ENCODE results near the gene FAM98B. TPM values are rescaled to one million over a fixed set of nuclear protein-coding genes. Genes with fewer than 3 reads are reported as not detected.

Gene FAM98B
- total RNA-seq, 2 donors from 2014 or later, result 16.1 to 25.0 TPM

- DNase-seq (no peak), ATAC-seq (no peak)
- intact Hi-C loops (cut with DNase I), result no loop called here
Measured at GRCh38 chr15:38496151-38496550, 42.2 kb downstream of the FAM98B start.

- DNase-seq (no peak), ATAC-seq (no peak)
- intact Hi-C loops (cut with DNase I), result no loop called here
Measured at GRCh38 chr15:38499651-38500050, 45.7 kb downstream of the FAM98B start.

GRCh38 chr15:38503496-38503895 is 49.6 kb downstream of the FAM98B start:
- intact Hi-C loops (cut with DNase I), result no loop called here
- ATAC-seq (no peak), DNase-seq (no peak)

- DNase-seq (no peak), ATAC-seq (peak in 1 of 2 donors; percentile 82)
- intact Hi-C loops (cut with DNase I), result no loop called here
Measured at GRCh38 chr15:38504680-38505467, 50.9 kb downstream of the FAM98B start.

GRCh38 chr15:38506997-38507396 is 53.1 kb downstream of the FAM98B start:
- DNase-seq (no peak), ATAC-seq (no peak)
- intact Hi-C loops (cut with DNase I), result no loop called here

- DNase-seq, result no peak
- intact Hi-C loops (cut with DNase I), result no loop called here
Measured at GRCh38 chr15:38507570-38507969, 53.6 kb downstream of the FAM98B start.

GRCh38 chr15:38508647-38509046 is 54.7 kb downstream of the FAM98B start:
- no peak for DNase-seq
- no peak for ATAC-seq
- intact Hi-C loops (cut with DNase I), result no loop called here

More at GRCh38 chr15:38507570-38507969, 53.6 kb downstream of the FAM98B start:
- no peak for ATAC-seq

GRCh38 chr15:38509152-38509551 is 55.2 kb downstream of the FAM98B start:
- ATAC-seq, result no peak

GRCh38 chr15:38512901-38513300 is 59.0 kb downstream of the FAM98B start:
- DNase-seq (no peak), ATAC-seq (no peak)
- intact Hi-C loops (cut with DNase I), result no loop called here

More at GRCh38 chr15:38509152-38509551, 55.2 kb downstream of the FAM98B start:
- DNase-seq, result no peak
- intact Hi-C loops (cut with DNase I), result no loop called here

- DNase-seq (no peak), ATAC-seq (no peak)
- intact Hi-C loops (cut with DNase I), result no loop called here
Measured at GRCh38 chr15:38514601-38515000, 60.7 kb downstream of the FAM98B start.

GRCh38 chr15:38516626-38517025 is 62.7 kb downstream of the FAM98B start:
- intact Hi-C loops (cut with DNase I), result no loop called here
- ATAC-seq (no peak), DNase-seq (no peak)

GRCh38 chr15:38517312-38517975 is 63.5 kb downstream of the FAM98B start:
- intact Hi-C loops (cut with DNase I), result no loop called here
- no peak for ATAC-seq
- DNase-seq, result no peak

- intact Hi-C loops (cut with DNase I), result no loop called here
Measured at GRCh38 chr15:38518084-38518483, 64.2 kb downstream of the FAM98B start.

GRCh38 chr15:38520035-38520434 is 66.1 kb downstream of the FAM98B start:
- intact Hi-C loops (cut with DNase I), result no loop called here
- DNase-seq (no peak), ATAC-seq (no peak)

More at GRCh38 chr15:38518084-38518483, 64.2 kb downstream of the FAM98B start:
- ATAC-seq (no peak), DNase-seq (no peak)

GRCh38 chr15:38521316-38521715 is 67.4 kb downstream of the FAM98B start:
- ATAC-seq, result no peak
- no peak for DNase-seq
- intact Hi-C loops (cut with DNase I), result no loop called here

GRCh38 chr15:38522922-38523321 is 69.0 kb downstream of the FAM98B start:
- DNase-seq, result no peak
- ATAC-seq, result no peak
- intact Hi-C loops (cut with DNase I), result no loop called here

- intact Hi-C loops (cut with DNase I), result no loop called here
- no peak for ATAC-seq
- DNase-seq, result no peak
Measured at GRCh38 chr15:38524156-38524555, 70.2 kb downstream of the FAM98B start.

- intact Hi-C loops (cut with DNase I), result no loop called here
- ATAC-seq (no peak), DNase-seq (no peak)
Measured at GRCh38 chr15:38525489-38525888, 71.6 kb downstream of the FAM98B start.

GRCh38 chr15:38526158-38526557 is 72.2 kb downstream of the FAM98B start:
- ATAC-seq (no peak), DNase-seq (no peak)
- intact Hi-C loops (cut with DNase I), result no loop called here

GRCh38 chr15:38528294-38528693 is 74.4 kb downstream of the FAM98B start:
- ATAC-seq (peak in 1 of 2 donors; percentile 51), DNase-seq (no peak)
- intact Hi-C loops (cut with DNase I), result no loop called here

GRCh38 chr15:38530113-38530512 is 76.2 kb downstream of the FAM98B start:
- no peak for ATAC-seq
- intact Hi-C loops (cut with DNase I), result no loop called here
- no peak for DNase-seq

Data from left cardiac atrium (tissue), 4 donors.